KOPT-K1 (cell line): Measurements from ENCODE around the gene GJA9.

Experiments
- H3K27ac ChIP-seq: fragments of 200-600 bp; sonication (generic); 2 replicates; pipeline ENCODE4 v1.5.1; 2016; ENCODE audit warnings: antibody characterized with exemption, mild to moderate bottlenecking, low read depth, low read length; ENCODE audit not compliant: poor library complexity, severe bottlenecking
- H3K36me3 ChIP-seq: fragments of 200-600 bp; sonication (generic); 2 replicates; pipeline ENCODE4 v1.5.1; 2017; ENCODE audit warnings: antibody characterized with exemption, mild to moderate bottlenecking, low read length, moderate library complexity; ENCODE audit not compliant: insufficient read depth
- H3K9me3 ChIP-seq: fragments of 200-600 bp; sonication (generic); 2 replicates; pipeline ENCODE4 v1.5.1; 2017; ENCODE audit warnings: antibody characterized with exemption, low read length, mild to moderate bottlenecking; ENCODE audit not compliant: insufficient read depth, poor library complexity, severe bottlenecking

GJA9 gene

DNA sequence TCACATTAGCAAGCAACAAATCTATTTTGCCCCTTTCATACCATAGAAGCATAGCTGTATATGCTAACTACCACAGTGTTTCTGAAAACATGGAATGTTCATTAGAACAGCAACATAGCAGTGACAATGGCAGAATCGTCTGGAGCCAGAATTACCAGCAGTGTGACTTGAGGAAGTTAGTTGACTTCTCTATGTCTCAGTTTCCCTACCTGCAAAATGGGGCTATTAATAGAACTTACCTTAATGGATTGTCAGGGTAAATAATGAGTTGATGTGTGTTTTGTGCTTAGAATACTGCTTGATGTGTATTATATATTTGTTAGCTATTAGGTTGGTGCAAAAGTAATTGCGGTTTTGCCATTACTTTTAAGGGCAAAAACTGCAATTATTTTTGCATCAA is 14.8 kb upstream of the GJA9 start:
- H3K36me3 ChIP-seq = no peaks in the 10 kb centered on the region
- H3K27ac ChIP-seq = no peak overlapping the region
- H3K9me3 ChIP-seq = no peaks in the 10 kb centered on the region

DNA sequence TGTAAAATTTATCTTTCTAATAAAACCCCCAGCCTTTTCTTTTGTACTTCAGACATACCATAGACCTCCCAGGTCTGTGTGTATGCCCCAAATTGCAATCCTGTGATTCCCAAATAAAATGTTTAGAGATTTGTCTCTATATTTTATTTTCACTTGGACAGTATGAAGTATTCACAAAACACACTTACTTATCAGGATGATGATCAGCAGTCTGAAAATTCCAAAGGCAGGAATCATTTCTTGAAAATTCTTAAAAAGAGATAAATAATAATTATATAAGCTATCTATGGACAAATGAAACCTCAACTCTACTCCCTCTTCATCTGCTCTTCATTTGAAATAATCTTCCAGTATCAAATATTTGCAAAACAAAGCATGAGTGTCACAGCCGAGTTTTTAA is 11.6 kb upstream of the GJA9 start:
- Histone ChIP-seq H3K27ac (no peak overlapping the region), H3K36me3 (no peaks in the 10 kb centered on the region), H3K9me3 (no peaks in the 10 kb centered on the region)

DNA sequence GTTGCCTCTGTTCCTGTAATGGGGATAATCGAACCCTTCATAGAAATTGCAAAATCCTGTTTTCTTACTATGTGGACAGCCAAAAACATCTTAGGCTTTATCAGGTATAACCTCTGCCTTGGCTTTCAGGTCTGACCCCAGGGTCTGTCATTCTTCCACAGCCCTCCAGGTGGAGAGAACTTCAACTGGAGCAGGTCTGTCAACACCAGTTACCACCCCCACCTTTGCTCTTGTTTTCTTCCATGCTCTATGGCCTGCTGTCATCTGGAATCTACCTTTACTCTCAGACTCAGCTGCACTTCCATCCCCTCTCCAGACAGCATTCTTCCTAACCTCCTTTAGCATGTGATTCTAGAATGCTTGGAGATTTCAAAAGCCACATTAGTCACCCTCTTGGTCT is 10.4 kb upstream of the GJA9 start:
- H3K9me3 ChIP-seq = no peaks in the 10 kb centered on the region
- H3K27ac ChIP-seq = no peak overlapping the region
- no peaks in the 10 kb centered on the region for H3K36me3 ChIP-seq

DNA sequence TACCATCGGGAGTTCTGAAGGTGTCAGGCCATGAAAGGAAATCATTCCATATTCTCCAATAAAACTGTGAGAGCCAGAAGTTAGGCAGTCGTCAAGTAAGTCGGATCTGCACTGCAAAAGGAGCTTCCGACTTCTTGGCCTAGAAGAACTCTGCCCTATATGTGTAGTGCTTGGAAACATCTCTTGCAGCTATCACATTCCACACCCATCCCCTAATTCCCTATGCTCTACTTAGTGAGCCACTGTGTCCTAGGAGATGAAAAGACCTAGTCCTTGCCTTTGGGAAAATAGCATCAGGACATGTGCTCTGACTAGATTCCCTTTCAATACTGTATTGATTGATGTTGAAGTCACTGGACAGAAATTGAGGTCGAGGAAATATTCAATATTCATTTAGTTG is 8.2 kb upstream of the GJA9 start:
- Histone ChIP-seq H3K9me3 (no peaks in the 10 kb centered on the region), H3K27ac (no peak overlapping the region), H3K36me3 (no peaks in the 10 kb centered on the region)

DNA sequence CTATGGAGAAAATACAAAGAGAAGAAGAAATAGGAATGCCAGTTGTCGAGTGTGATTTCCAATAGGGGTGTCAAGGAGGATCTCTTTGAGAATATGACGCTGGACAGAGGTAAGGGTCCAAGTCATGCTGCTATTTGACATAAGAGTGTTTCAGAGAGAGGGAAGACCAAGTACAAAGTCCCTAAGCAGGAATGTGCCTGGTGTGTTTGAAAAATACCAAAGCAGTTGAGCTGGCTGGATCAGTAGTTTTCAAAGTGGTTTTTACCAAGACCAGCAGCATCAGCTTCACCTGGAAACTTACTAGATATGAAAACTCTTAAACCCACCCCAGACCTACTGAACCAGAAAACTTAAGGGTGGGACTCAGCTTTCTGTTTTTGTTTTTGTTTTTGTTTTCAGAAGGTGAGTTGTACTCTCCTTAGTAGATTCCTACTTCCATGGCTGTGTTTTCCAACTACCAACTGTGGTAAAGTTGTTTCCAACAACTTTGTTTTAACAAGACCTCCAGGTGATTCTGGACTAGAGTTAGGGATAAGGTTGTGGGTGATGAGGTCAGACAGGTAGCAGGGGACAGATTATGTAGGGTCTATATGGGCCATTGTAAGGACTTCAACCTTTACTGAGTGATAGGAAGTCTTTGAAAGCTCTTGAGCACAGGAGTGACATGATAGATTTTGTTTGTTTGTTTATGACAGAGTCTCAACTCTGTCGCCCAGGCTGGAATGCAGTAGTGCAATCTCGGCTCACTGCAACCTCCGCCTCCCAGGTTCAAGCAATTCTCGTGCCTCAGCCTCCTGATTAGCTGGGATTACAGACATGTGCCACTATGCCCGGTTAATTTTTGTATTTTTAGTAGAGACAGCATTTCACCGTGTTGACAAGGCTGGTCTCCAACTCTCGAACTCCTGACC is 7.3 kb upstream of the GJA9 start:
- Histone ChIP-seq H3K27ac (no peak overlapping the region), H3K9me3 (no peaks in the 10 kb centered on the region), H3K36me3 (no peaks in the 10 kb centered on the region)

DNA sequence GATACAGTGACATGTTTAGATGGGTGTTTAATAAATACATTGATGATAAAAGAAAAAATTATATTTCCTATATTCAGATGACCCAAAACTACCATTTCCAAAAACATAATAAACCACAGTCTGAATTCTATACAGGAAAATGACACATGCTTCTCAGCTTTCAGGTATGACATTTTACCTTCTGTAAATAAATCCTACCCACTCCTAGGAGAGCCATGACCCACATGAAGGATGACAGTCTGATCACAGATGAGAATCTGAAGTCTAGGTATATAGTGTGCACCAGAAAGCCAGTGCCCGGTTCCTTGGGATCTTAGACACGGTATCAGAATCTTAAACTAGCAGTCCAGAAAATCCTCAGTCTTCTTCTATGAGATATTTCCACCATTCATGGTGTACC is 3.7 kb upstream of the GJA9 start:
- Histone ChIP-seq H3K27ac (no peak overlapping the region), H3K9me3 (no peaks in the 10 kb centered on the region), H3K36me3 (no peaks in the 10 kb centered on the region)

DNA sequence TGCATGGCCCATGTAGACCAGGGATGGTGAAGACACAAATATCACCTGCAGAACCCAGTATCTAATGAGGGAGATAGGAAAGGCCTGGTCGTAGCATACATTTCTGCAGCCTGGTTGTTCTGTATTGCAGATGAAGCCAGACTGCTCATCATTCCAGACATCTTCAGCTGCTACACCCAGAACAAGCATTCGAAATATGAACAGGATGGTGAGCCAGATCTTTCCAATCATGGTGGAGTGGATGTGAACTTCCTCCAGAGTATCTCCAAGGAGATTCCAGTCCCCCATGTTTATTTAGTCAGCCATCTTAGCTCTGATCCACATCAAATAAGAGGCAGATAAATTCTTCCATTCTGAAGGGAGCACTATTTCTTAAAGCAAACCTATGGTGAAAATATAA is 5.6 kb downstream of the GJA9 start:
- H3K9me3 ChIP-seq = no peaks in the 10 kb centered on the region
- no peaks in the 10 kb centered on the region for H3K36me3 ChIP-seq
- H3K27ac ChIP-seq = no peak overlapping the region

DNA sequence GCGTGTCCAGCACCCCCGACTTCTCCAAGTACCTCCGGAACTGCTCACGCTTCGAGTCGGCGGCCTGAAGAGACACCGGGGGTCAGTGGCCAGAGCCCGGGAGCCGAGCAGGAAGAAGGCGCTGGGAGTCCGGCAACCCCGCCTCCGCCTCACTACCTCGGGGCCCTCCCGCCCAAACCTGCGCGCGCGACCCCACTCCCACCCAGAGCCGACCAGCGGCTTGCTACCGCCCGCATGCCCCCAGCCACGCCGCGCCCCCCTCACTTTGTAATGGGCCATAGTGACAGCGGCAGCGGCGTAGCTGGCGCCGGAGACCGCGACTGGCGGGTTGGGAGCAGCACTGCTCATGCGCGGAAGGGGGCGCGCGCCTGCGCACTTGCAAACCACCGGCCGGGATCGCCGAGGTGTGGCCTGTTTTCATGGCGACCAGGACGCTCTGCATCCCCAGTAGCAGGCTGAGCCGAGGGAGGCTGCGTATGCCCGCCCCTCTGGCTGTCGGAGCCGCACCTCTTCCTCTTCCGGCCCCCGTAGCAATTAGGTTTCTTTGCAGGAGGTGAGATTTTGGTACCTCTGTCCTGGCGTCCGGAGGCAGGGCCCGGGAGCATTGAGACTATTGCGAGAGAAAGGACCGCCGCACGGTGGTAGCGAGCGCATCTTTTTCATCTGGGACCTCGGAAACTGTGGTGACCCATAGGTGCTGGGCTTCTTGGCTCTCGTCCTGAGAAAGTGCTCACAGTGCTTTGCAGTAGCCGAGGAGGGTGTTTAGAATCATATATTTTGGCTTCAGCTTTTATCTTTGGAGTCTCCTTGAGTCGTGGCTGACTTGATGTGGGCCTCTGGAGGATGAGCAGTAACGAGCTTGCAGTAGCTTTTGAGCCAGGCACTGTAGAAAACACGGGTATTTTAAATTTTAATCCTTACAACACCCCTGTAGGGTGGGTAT is 8.1 kb downstream of the GJA9 start, which contains the start of gene MYCBP:
MYCBP (minus strand) TSS at position 322 of the 943 bp plus-strand sequence; CDS start at position 279, 43 bp downstream.
- peak within 1 kb of the TSS; percentile 56 for H3K27ac ChIP-seq
- H3K9me3 ChIP-seq = no peaks in the 10 kb centered on the region
- H3K36me3 ChIP-seq = no peaks in the 10 kb centered on the region

DNA sequence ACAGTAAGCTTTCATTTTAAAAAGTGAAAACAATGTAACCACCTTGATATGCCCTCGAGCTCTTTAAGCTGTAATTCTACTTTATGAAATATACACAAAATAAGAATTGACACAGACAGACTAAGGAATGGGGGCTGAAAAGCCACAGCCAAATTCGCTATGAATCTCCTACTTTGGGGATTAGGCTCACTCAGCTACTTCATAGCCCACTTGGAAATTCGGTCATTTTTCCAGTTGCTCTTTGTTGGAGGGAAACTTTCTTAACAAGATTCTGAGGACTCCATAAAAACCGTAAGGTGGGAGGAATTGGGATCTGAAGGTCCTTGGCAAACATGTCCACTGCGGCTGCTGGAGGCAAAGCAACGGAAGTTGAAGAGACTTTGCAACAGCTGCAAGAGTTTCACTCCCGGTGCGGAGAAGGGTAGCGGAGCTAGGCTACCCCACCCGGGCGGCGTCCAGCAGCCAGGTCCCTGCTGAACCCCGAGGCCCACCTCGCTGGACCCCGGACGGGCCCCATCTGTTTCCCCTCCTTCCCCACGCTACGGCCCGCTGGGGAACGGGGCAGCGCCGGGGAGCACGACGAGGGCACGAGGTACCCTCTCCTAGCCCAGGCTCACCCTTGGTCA is 8.9 kb downstream of the GJA9 start:
- Histone ChIP-seq H3K9me3 (no peaks in the 10 kb centered on the region), H3K27ac (peak overlapping the region; percentile 56), H3K36me3 (peaks cover 5% of the 10 kb centered on the region; the same call in 1 of the 2 replicates)

DNA sequence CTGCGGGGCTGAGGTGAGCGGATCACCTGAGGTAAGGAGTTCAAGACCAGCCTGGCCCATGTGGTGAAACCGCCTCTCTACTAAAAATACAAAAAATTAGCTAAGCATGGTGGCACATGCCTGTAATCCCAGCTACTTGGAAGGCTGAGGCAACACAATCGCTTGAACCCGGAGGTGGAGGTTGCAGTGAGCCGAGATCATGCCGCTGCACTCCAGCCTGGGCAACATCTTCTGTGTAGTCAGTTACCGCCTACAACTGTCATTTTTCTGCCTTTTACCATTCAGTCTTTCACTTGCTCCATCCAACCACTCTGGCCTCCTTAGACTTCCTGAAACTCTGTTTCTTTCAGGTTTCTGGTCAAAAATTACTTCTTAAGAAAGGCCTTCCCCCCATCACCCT is 10.4 kb downstream of the GJA9 start:
- peaks cover 20% of the 10 kb centered on the region; the same call in 1 of the 2 replicates for H3K36me3 ChIP-seq
- no peaks in the 10 kb centered on the region for H3K9me3 ChIP-seq
- H3K27ac ChIP-seq = no peak overlapping the region

DNA sequence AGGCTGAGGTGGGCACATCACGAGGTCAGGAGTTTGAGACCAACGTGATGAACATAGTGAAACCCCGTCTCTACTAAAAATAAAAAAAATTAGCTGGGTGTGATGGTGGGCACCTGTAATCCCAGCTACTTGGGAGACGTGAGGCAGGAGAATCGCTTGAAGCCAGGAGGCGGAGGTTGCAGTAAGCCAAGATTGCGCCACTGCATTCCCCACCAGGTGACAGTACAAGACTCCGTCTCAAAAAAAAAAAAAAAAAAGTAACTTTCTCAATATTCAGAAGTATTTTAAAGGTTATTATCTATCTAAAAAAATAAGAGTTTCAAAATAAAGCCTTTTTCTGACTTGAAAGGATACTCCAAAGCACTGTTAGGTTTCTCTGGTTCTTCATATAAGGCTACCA is 14.2 kb downstream of the GJA9 start:
- Histone ChIP-seq H3K27ac (no peak overlapping the region), H3K36me3 (peaks cover 51% of the 10 kb centered on the region), H3K9me3 (no peaks in the 10 kb centered on the region)

DNA sequence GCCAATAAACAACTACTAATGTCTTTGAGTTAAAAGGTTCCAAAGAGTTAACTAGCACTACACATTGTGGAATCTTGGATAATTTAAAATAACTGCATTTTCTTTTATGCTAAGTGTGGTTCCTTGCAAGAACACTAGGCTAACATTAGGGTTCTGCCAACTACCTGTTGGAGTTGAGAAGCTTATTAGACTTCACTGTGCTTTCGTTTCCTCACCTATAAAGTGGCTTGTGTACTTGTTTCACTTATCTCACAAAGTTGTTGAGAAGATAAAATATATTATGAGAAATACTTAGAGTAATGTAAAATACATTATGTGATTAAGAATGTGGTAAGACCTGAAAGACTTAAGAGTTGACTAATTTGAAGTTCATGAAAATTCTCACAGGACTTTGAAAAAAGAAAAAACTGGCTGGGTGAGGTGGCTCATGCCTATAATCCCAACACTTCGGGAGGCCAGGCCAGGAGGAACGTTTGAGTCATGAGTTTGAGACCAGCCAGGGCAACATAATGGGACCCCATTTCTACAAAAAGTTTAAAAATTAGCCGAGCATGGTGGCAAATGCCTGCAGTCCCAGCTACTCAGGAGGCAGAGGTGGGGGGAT is 16.2 kb downstream of the GJA9 start:
- no peak overlapping the region for H3K27ac ChIP-seq
- no peaks in the 10 kb centered on the region for H3K9me3 ChIP-seq
- peaks cover 51% of the 10 kb centered on the region for H3K36me3 ChIP-seq

DNA sequence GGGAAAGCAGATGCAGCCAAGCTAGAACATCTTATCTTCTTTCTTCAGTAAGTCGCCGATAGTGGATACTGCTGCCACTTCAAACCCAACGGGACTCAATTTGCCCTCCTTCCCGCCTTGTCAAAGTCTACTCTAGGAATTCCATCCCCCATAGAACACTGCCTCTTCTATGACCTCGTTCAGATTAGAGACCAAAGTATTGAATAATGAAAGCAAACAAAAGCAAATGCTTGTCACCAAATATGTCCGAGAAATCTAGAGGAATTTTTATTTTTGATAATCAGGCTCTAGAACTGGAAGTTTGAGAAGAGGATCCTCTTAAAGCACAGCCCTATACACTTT is 21.0 kb downstream of the GJA9 start:
- Histone ChIP-seq H3K36me3 (peaks cover 40% of the 10 kb centered on the region), H3K9me3 (no peaks in the 10 kb centered on the region), H3K27ac (peak overlapping the region; percentile 65)

DNA sequence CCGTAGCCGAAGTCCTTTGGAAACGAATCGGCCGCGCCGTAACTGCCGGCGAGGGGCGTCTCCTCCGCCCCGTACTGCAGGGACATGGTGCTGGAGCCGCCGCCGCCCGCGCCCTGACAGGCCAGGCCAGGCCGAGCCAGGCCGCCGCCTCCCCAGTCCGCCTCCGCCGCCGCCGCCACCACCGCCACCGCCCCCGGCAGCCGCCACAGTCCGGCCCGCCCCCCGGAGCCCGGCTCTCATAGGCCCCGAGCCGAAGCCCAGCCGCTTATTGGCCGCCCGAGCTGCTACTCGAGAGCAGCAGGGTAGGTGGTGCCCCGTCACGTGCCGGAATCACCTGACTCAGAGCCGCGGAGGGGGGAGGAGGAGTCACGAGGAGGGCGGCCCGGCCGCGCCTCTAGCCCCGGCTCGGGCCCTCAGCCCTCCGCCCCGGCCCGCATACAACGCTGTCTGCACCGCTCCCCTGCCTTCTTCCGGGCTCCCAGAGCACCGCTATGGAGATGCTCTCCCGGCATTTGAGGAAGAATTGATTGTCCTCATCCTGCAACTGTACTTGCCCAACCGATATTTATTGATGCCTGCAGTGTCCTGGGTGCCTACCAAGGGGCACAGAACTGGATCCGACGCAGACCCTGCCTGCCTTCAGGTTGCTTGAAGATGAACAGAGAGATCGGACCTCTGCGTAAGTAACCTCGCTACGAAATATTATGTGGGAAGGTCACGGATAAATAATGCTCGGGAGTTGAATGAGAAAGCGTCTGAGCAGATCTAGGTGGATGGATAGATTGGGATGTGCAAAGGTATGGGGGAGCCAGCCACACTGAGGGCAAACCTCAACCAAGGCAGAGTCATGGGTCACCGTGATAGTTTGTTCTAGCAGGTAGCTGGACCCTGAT is 21.6 kb downstream of the GJA9 start, which contains the start of gene RRAGC:
RRAGC (minus strand) TSS at position 212 of the 893 bp plus-strand sequence; CDS start at position 86, 126 bp downstream.
- Histone ChIP-seq H3K36me3 (peaks cover 40% of the 10 kb centered on the region), H3K27ac (peak within 1 kb of the TSS; percentile 65), H3K9me3 (no peaks in the 10 kb centered on the region)
